GM18507 (cell line): ENCODE results near the gene TMEM131.

Source experiments
- DNase-seq: peaks from one replicate; pipeline ENCODE4 v3.0.0; 2011; ENCODE audit warnings: low read depth; ENCODE audit not compliant: insufficient read length; ENCODE audit errors: extremely low spot score
- FAIRE-seq: peaks from 2 replicates; lab custom pipeline; 2011; peaks lifted over from hg19 to GRCh38; lab: Jason Lieb, UNC

Gene TMEM131

GRCh38 chr2:97736185-97736584, 259.6 kb downstream of the TMEM131 start:
- DNase-seq (no peak), FAIRE-seq (no peak)

GRCh38 chr2:97735161-97735561, 260.6 kb downstream of the TMEM131 start:
- DNase-seq (no peak), FAIRE-seq (no peak)

GRCh38 chr2:97734061-97735051, 261.4 kb downstream of the TMEM131 start:
- no peak for FAIRE-seq

GRCh38 chr2:97733341-97734035, 262.3 kb downstream of the TMEM131 start:
- DNase-seq: no peak
- FAIRE-seq: no peak

More at GRCh38 chr2:97734061-97735051, 261.4 kb downstream of the TMEM131 start:
- DNase-seq: no peak

- DNase-seq: no peak
- no peak for FAIRE-seq
Measured at GRCh38 chr2:97732436-97733340, 263.1 kb downstream of the TMEM131 start.

GRCh38 chr2:97731274-97732020, 264.3 kb downstream of the TMEM131 start:
- no peak for FAIRE-seq
- no peak for DNase-seq

GRCh38 chr2:97730245-97730644, 265.5 kb downstream of the TMEM131 start:
- no peak for DNase-seq
- FAIRE-seq: no peak

- DNase-seq (no peak), FAIRE-seq (no peak)
Measured at GRCh38 chr2:97728091-97728731, 267.5 kb downstream of the TMEM131 start.

GRCh38 chr2:97727296-97727695, 268.5 kb downstream of the TMEM131 start:
- DNase-seq (no peak), FAIRE-seq (no peak)

GRCh38 chr2:97726261-97727064, 269.3 kb downstream of the TMEM131 start:
- DNase-seq: no peak
- no peak for FAIRE-seq

- no peak for DNase-seq
- FAIRE-seq: no peak
Measured at GRCh38 chr2:97724946-97725688, 270.6 kb downstream of the TMEM131 start.

GRCh38 chr2:97724501-97724900, 271.2 kb downstream of the TMEM131 start:
- DNase-seq (no peak), FAIRE-seq (no peak)

GRCh38 chr2:97724073-97724410, 271.7 kb downstream of the TMEM131 start:
- DNase-seq (no peak), FAIRE-seq (no peak)

GRCh38 chr2:97723156-97724072, 272.3 kb downstream of the TMEM131 start:
- DNase-seq: no peak
- no peak for FAIRE-seq

- no peak for FAIRE-seq
- no peak for DNase-seq
Measured at GRCh38 chr2:97722227-97722626, 273.5 kb downstream of the TMEM131 start.

- no peak for DNase-seq
Measured at GRCh38 chr2:97720746-97721145, 275.0 kb downstream of the TMEM131 start.

More at GRCh38 chr2:97720746-97721145, 275.0 kb downstream of the TMEM131 start:
- FAIRE-seq: no peak
